Globus pallidus (tissue), 1 donor: ENCODE results near the gene ITPKB.
"Not testable (repeated sequence)": the region's sequence is repeated elsewhere in the genome, so short reads cannot be mapped to it uniquely, and the experiment has no call there.

Experiments
- DNase-seq: peaks from one replicate; pipeline ENCODE4 v3.0.0-alpha.2; 2015; ENCODE audit warnings: low spot score

Gene ITPKB

DNA sequence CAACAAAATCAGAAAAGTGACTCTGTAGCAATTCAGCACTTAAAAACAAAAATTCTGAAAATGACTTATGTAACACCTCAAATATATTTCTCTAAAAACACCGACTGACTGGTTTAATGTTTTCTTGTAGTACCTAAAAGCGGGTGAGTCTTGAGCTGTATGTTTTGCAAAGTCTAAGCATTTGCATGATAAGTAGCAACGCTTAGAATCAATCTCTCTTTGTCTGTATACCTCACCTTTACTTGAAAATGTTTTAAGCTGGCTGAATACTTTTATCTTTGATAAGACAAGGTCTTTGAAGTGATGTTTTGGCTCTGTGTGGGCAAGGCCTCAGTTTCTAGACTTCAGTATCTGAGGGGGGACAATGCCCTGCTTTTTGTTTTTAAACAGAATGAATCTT, 8.2 kb downstream of the ITPKB start:
- no peak for DNase-seq

GRCh38 chr1:226730071-226730470, 9.0 kb downstream of the ITPKB start:
- DNase-seq: no peak

GRCh38 chr1:226728448-226728847, 10.6 kb downstream of the ITPKB start:
- DNase-seq: no peak

DNA sequence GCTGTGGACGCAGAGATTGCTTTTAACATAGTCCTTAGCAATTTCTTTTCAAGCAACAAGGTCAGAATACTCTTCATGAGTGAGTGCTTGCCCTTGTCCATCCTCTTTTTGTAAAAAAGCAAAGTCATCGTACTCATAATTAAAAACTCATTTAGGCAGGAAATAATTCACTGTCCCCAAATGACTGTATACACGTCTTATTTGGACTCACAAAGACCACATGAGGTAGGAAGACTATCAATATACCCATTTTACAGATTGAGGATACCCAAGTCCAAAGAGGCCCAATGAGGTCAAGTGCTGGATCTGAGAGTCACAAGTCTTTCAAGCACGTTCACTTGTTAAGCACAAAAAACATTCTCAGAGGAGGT, 13.2 kb downstream of the ITPKB start:
- DNase-seq: no peak

DNA sequence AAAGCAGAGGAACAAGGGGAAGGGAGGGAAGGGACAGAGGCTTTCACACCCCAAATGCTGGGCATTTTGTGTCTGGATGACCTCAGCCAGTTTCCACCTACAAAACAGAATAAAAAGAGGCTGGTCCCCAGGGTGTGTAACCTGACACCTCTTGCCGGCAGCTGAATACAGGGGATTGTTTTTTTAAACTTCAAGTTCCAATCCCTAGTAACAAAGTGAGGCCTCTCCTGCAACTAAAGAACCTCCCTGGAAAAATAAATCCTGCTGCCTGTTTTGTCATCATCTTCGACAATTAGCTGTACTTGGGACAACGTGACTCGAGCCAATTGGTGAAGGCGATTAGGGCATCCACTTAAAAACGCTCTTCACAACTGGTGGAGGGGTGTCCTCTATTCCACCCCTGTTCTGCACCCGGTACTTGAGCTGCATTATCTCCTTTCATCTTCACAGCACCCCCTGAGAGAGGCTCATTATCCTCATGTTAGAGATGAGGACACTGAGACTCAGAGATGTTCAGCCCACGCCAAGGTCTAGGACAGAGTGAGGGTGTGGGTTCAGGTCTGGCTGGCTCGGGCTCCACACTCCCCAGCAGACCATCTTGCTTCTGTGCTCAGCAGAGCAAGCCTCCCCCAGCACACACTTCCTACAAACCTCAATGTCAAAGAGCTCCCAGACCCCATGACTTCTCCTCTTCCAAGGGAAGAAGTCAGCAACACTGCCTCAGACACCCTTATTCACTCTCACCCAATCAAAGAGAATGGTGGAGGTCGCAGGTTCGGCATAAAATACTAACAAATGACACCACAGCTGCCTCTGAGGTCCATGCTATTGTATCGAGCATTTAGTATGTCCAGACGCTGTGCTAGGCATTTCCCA, 15.2 kb downstream of the ITPKB start:
- DNase-seq: no peak

GRCh38 chr1:226722901-226723656, 16.0 kb downstream of the ITPKB start:
- no peak for DNase-seq

DNA sequence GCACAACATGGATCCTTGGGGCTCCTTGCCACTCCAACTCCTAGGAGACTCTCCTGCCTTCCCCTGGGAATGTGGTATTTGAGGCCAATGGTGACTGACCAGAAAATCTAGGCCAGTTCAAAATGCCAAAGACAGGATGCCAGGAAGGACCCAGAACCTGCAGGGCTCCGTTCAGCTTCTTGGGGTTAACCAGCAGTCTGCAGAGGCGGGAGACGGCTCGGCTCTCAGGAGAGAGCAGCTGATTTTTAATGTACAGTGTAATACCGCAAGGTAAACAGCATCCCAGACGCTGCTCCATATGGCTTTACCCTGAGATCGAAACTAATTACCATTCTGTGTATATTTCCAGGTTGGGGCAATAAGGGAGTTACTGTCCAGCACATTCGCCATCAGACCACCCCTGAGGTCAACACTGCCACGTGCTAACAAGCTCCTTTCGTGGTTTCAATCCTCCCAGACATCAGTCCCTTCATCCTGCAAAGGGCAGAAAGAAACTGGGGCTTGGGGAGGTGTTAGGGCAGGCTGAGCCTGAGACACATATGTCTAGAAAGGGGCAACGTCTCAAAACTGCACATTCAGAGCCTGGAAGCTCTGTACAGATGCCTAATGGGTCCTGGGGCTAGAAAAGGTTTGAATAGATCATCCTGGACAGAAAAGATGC, 16.7 kb downstream of the ITPKB start:
- DNase-seq: no peak

DNA sequence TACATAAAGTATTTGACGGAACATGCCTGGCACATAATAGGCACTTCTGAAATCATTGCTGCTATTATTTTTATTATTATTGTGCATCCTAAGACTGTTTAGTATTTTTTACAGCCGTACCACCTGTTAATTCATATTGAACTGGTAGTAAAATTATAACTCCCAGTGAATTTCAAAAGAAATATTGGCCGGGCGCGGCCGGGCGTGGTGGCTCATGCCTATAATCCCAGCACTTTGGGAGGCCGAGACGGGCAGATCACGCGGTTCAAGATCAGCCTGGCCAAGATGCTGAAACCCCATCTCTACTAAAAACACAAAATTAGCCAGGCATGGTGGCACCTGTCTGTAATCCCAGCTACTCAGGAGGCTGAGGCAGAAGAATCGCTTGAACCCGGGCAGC, 18.5 kb downstream of the ITPKB start:
- not testable (repeated sequence) for DNase-seq

GRCh38 chr1:226719596-226720387, 19.3 kb downstream of the ITPKB start:
- DNase-seq: no peak

GRCh38 chr1:226717256-226717909, 21.7 kb downstream of the ITPKB start:
- no peak for DNase-seq

- DNase-seq: no peak
These were observed 22.5 kb downstream of the ITPKB start for GRCh38 chr1:226716577-226716976.

DNA sequence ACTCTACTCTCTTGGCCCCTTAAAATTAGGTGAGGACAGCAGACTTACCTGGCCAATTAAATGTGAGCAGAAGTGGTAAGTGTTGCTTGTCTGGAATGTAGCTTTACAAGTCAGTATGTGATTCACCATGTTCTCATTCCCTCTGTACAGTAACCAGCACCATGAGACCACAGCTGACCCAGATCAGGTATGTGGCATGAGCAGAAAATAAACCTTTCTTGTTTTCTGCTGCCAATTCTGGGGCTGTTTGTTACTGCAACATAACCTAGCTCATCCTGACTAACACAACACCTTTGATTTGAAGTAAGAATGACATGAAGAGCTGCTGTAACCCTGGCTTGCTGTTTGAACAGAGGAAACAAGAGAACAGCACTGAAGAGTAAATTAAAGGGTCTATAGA, 24.9 kb downstream of the ITPKB start:
- DNase-seq: no peak

DNA sequence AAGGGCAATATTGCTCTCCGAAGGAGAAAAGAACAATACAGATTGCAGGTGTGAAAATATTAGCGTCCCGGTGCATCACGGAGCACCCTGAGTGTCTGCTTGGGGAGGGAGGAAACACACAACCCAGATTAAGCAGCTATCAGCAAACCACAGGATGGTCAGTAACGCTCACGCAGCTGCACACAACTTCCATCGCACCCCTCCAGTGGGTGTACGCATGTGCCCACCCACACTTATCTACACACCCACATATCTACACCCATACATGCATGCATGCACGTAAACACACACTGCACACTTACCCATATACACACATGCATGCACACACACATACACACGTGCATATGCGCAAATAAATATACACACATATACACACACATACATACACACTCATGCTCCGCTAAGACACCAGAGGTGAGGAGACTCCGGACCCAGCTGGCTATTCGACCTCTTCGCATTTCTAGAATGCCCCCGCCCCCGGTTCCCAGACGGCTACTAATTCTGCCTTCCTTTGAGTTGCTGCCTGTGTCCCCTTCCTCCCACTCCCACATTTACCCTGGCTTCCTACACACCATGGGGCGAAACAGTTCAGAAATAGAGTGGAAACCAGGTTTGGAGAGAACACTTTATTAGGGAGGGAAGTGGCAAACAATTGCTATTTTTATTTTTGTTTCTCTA, 26.2 kb downstream of the ITPKB start:
- DNase-seq: no peak

- no peak for DNase-seq
These were observed 26.9 kb downstream of the ITPKB start for GRCh38 chr1:226711976-226712741.

DNA sequence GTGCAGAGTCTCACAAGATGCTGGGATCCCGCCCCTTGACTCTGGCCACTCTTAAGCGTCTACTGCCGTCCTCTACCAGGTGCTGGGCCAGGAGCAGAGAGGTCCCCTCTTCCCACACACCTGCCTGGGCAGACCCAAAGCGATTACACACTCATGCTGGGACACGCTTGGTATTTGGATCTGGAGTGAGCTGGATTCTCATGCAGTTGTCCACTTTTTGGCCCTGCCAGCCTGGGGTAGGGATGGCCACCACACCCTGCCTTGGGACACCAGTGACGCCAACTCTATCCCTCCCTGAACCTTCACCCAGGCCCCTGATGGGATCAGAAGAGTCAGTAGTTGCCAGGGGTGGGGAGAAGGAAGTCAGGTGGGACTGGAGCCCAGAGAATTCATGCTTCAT, 28.6 kb downstream of the ITPKB start:
- no peak for DNase-seq

- DNase-seq: no peak
These were observed 29.1 kb downstream of the ITPKB start for GRCh38 chr1:226709953-226710352.

- DNase-seq: no peak
These were observed 30.1 kb downstream of the ITPKB start for GRCh38 chr1:226708967-226709396.

DNA sequence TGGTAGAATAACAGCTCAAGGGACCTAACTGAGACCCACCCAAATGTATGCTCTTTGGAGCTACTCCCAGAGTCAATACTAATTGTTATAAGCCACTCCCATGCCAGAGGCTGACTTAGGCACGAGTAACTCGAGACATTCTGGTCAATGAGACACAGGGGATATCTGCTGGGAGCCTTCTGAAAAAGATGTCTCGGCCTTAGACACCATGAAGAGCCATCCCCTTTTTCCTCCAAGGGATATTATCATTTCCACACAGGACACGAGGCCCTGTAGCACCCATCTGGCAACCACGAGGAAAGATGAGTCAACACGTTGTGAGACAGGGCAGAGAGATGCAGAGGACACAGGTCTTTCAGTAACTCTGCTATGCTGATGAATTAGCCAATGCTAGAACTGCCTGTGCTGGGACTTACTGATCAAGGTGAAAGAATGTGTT, 30.7 kb downstream of the ITPKB start:
- DNase-seq: no peak

- no peak for DNase-seq
These were observed 32.4 kb downstream of the ITPKB start for GRCh38 chr1:226706684-226707083.
